Measurements from ENCODE around the gene PTTG1.
"Not testable (repeated sequence)": the region's sequence is repeated elsewhere in the genome, so short reads cannot be mapped to it uniquely, and the experiment has no call there.

The PTTG1 gene

DNA sequence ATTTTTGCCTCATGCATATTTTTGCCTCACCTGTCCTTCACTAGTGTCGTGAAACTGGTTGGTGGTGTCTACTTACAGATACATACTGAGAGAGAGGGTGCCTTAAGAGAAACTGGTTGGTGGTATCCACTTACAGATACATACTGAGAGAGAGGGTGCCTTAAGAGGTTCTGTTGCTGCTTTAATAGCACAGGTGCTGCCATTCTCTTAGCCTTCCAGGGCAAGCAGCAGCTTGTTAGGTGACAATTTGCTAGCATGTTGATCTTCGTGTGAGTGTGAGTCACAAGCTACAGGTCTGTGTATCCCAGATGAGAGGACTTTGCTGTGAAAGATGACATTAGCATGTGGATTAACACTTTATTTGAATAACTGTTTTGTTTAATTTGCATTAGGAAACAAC, 1.4 kb downstream of the PTTG1 start:
- DNase-seq (ENCODE audit: low read depth in 2 of 2) = no peak

DNA sequence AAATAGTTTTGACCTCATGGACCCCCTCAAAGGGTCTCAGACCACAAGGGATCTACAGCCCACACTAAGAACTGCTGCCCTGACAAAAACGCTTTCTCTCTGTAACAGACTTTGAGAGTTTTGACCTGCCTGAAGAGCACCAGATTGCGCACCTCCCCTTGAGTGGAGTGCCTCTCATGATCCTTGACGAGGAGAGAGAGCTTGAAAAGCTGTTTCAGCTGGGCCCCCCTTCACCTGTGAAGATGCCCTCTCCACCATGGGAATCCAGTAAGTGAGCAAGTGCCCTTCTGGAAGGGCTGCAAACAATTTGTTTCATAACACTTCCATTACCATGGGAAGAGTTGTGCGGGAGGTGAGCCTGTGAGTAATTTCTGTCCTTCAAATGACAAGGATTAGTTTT, 6.0 kb downstream of the PTTG1 start:
- DNase-seq (ENCODE audit: low read depth in 2 of 2) = no peak

DNA sequence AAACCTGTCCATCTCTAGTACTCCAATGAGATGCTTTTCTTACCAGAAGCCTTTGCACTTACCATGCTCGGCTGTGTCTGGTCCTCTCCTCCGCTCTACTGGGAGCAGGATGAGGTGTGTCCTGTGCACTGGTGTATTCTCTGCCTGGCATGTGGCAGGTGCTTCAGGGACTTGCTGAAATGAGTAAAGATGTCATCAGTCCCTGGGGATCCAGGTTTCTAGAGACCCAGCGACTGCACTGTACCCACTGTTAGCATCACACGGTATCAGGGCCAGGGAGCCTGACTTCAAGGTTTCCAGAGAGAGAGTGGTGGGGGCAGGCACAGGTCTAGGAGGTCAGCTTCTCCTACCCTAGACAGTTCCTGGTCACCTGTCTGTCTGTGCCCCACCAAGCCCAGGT, 10.5 kb downstream of the PTTG1 start:
- no peak for DNase-seq (ENCODE audit: low read depth in 2 of 2)

GRCh38 chr5:160432787-160433186, 11.1 kb downstream of the PTTG1 start:
- DNase-seq (ENCODE audit: low read depth in 2 of 2) = no peak

- DNase-seq (ENCODE audit: low read depth in 2 of 2) = no peak
Measured at GRCh38 chr5:160434022-160434531, 12.4 kb downstream of the PTTG1 start.

DNA sequence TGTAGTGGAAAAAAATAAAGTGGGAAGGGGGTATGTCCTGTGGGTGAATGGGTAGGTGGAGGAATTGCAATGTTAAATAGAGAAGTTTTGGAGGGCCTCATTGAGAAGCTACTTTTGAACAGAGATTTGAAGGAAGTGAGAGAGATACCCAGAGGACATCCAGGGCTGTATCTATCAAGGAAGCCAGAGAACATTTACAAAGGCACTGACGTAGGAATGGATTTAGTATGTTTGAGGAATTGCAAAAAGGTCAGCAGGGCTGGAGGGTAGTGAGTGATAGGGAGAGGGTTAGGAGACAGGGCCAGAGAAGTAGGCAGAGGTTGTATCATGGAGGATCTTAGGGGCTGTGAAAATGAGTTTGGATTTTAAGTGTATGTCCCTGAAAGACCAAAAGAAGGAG, 13.9 kb downstream of the PTTG1 start:
- DNase-seq (ENCODE audit: low read depth in 2 of 2) = no peak

- DNase-seq (ENCODE audit: low read depth in 2 of 2) = no peak
Measured at GRCh38 chr5:160436017-160436416, 14.4 kb downstream of the PTTG1 start.

- DNase-seq (ENCODE audit: low read depth in 2 of 2) = not testable (repeated sequence)
Measured at GRCh38 chr5:160436661-160437060, 15.0 kb downstream of the PTTG1 start.

DNA sequence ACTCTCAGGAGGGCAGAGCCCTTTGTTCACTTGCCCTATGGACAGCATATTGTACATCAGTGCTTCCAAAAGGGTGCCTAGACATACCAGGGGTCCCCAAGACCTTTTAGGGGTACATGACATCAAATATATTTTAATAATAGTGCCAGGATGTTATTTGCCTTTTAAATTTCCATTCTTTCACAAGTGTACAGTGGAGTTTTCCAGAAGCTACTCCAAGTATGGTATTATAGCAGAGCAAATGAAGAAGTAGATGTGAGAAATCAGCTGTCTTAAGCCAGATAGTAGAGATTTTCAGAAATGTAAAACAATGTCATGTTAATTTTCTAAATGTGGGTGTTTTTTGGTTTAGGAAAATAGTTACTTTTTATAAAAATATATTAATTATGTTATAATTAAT, 15.6 kb downstream of the PTTG1 start:
- DNase-seq (ENCODE audit: low read depth in 2 of 2) = no peak

DNA sequence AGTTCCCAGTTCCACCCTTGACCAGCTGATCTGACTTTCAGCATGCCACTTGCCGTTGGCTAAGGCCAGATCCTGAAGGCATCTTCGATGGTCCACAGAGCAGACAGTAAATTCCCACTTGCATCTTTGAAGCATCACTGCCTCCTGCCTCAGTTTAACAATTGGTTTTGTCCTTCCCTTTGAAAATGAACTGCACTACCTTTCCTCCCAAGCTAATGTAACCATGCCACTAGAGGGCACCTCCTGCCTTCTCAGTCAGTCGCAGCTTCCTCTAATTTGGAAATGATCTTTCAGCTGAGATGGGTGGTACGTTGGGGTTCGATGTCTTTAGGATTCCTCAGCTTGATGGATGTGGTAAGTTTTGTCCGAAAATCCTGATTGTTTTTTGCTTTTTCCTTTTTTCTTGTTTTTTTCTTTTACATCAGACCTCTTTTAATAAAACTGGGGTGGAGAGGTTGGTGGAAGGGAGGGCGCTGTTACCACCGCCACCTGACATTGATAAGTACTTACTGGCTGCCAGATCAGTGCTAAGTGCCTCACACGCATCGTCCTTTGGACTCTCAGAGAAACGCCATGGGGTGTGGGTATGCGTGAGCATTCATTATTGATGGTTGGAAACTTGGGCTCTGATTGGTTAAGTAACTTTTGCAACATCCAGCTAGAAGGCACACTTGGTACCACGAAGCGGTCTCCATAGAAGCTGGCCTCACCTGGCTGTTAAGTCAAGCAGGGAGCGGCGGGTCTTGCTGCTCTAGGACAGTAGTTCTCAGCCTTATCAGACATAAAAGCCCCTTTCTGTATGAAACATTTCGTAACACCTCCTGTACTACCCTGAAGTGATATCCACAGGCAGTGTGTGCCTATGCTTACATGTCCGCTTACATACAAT, 16.9 kb downstream of the PTTG1 start:
- DNase-seq (ENCODE audit: low read depth in 2 of 2) = peak; percentile 29 to 54

GRCh38 chr5:160439205-160439600, 17.5 kb downstream of the PTTG1 start:
- peak; percentile 80 to 86 for DNase-seq (ENCODE audit: low read depth in 2 of 2)

- no peak for DNase-seq (ENCODE audit: low read depth in 2 of 2)
Measured at GRCh38 chr5:160441311-160441781, 19.7 kb downstream of the PTTG1 start.

GRCh38 chr5:160442824-160443431, 21.3 kb downstream of the PTTG1 start:
- no peak for DNase-seq (ENCODE audit: low read depth in 2 of 2)

DNA sequence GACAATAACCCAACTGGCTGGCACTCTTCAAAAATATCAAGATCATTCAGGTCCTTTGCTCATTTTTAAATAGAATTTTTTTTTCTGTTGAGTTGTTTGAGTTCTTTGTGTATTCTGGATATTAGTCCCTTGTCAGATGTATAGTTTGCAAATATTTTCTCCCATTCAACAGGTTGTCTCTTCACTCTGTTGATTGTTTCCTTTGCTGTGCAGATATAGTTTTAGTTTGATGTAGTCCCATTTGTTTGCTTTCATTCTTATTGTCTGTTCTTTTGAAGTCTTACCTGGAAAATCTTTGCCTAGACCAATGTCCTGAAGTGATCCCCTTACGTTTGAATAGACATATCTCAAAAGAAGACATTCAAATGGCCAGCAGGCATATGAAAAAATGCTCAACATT, 22.8 kb downstream of the PTTG1 start:
- DNase-seq (ENCODE audit: low read depth in 2 of 2) = no peak

GRCh38 chr5:160445132-160445531, 23.5 kb downstream of the PTTG1 start:
- no peak for DNase-seq (ENCODE audit: low read depth in 2 of 2)

GRCh38 chr5:160445751-160446150, 24.1 kb downstream of the PTTG1 start:
- DNase-seq (ENCODE audit: low read depth in 2 of 2) = no peak

DNA sequence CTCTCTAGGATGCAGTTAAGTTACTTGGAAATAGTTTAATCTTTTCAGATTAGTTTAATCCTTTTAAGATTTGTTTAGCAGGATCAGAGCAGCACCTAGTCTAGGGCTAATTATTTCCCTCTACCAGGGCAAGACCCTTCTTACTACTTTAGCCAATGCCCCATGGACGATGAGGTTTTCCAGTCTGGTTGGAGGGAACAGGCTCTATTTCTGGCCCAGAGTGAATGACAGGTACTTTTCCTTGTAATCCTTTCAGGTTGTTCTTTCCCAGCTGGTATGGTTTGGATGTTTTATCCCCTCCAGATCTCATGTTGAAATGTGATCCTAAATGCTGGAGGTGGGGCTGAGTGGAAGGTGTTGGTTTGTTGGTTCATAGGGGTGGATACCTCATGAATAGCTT, 27.2 kb downstream of the PTTG1 start:
- DNase-seq (ENCODE audit: low read depth in 2 of 2) = no peak

DNA sequence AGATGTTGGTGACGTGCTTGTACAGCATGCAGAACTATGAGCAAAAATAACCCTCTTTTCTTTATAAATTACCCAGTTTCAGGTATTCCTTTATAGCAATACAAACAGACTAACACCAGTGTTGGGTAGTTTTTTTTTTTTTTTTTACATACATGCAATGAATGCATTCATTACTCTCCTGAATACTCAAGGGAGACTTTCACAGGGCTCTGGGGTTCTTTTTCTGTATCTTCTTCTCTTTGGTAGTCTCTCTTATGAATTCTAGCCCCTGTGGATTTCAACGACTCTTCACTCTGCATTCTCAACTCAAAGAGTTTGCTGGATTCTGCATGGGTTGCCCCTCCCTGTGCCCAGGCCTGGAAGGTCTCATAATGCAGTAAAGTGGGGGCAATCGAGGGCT, 27.8 kb downstream of the PTTG1 start:
- DNase-seq (ENCODE audit: low read depth in 2 of 2) = no peak

GRCh38 chr5:160450164-160450932, 28.7 kb downstream of the PTTG1 start:
- no peak for DNase-seq (ENCODE audit: low read depth in 2 of 2)

GRCh38 chr5:160451281-160451680, 29.6 kb downstream of the PTTG1 start:
- DNase-seq (ENCODE audit: low read depth in 2 of 2) = no peak

DNA sequence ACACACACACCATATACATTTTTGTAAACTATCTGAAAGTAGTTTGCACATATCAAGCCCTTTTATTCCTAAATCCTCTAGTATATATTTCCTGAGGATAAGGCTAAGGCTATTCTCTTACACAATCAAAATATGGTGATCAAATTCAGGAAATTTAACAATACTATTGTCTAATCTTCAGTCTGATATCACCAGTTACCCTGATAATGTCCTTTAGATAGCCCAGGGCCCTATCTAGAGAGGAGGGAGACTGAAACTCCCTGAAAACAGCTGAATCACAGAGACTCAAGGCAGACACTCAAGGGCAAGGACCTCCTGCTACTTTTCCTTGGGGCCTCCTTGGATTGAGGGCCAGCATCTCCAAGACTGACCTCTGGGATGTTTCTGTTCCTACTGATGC, 30.4 kb downstream of the PTTG1 start:
- DNase-seq (ENCODE audit: low read depth in 2 of 2) = no peak

GRCh38 chr5:160452795-160453194, 31.1 kb downstream of the PTTG1 start:
- DNase-seq (ENCODE audit: low read depth in 2 of 2) = no peak
